GM21381 (cell line): ENCODE data around the gene LPP.

Source experiments
- ATAC-seq: cut with Tn5 transposase; IDR thresholded peaks from one replicate; pipeline ENCODE4 v1.9.1; 2021; ENCODE audit warnings: mild to moderate bottlenecking, moderate library complexity; ENCODE audit not compliant: unreplicated experiment

The LPP gene

DNA sequence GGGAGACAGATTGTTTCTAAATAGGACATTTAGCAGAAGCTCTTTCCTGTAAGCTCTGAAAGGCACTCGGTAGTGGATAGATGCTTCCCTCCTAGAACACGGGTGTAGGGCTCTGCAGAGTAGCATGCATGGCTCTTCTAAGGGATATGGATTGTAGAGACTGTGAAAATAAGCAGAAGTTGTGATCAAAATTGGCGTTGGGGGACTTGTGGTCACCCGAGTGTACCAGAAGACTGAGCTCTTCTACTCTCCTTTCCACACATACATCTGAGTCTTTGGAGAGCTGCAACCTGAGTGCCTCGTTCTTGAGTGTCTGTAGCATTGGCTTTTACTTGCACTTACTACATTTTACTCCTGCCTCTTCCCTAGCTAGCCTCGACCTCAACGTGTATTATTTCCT, 197.7 kb downstream of the LPP start:
- no peak for ATAC-seq

GRCh38 chr3:188352196-188352927, 198.4 kb downstream of the LPP start:
- no peak for ATAC-seq

- ATAC-seq = no peak
Measured at GRCh38 chr3:188353426-188353825, 199.5 kb downstream of the LPP start.

GRCh38 chr3:188358787-188359493, 205.0 kb downstream of the LPP start:
- ATAC-seq = no peak

GRCh38 chr3:188360364-188360881, 206.5 kb downstream of the LPP start:
- no peak for ATAC-seq

DNA sequence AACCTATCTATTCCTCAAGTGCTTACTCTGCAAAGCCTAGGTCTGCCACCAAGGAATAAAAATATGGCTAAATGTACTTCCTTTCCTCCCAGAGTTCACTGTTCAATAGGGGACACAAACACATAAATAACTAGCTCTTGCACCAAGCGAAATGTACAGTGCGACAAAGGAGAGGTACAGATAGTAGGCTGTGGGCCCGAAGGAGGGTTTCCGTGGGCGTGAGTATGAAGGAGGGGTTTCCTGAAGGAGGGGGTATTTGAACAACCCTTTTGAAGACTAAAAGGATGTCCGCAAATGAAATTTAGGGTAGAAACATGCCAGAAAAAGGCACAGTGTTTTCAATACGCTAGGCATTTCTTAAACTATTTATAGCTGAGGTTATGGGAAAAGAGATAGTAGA, 207.9 kb downstream of the LPP start:
- no peak for ATAC-seq

DNA sequence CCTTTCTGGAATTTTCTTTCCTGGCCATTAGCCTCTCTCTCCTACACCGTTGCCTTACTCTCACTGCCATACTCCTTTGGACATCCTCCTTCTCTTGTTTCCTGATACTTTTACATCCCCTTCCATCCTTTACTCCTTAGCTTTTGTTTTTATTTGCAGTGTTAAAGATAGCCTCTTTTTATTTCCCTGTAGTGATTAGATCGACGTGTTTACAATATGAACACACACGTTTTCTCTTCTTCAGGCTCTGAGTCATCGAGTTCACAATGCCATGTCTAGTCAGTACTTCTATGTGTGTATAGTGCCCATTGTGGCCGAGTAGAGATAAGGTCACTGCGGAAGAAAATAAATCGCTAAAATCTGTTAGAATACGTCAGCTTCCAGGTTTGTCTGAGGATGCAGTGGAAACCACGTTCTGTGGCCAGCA, 208.5 kb downstream of the LPP start:
- no peak for ATAC-seq

DNA sequence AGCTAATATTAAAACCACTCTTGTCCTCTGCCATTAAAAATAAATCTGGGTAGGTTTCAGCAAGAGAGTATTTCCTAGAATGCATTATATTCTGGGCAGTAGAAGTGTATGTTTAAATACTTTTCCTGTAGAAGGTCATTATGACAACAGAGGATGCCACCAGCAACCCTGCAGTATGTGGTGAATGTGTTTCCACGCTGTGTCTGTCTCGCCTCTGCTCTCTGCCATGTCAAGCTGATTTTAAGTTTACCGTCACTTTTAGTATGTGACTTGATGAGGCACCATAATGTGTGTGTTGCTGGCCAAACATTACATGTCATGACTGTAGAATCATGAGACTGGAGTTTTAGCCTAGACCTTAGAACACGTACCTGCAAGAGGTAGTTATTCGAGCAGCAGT, 211.2 kb downstream of the LPP start:
- ATAC-seq = no peak

- ATAC-seq = no peak
Measured at GRCh38 chr3:188365988-188366698, 212.2 kb downstream of the LPP start.

DNA sequence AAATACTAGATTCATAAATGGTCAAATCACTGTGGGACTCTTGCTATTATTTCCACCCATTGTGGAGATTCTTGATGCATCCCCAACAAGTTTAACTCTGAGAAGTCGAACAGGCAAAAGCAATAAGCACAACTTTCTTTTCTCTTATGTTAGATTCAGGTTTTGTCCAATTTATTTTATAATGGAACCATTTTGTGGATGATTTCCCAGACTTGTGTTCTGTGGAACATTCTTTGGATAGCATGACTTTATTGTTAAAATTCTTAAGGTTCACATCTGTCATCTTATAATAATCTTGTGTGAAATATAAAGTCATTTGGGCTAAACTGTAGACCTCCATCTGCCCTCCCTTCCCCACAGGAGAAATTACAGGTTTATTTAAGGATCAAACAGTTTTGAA, 213.7 kb downstream of the LPP start:
- ATAC-seq = no peak

DNA sequence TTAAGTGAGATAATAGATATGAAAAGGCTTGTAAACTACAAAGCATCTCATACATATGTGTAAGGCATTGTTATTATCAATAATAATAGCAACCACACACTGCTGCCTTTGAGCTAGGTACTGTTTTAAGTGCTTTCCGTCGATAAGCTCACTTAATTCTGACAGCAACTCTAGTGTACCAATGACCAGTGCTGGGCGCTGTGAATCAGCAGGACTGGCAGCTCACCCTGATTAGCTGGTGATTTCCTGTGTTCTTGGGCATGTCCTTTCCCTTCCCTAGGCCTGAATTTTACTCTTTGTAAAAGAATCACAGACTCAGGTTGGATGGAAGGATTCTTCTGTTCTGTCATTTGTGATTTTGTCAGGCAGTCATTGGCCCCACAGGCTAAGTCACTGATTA, 215.6 kb downstream of the LPP start:
- ATAC-seq = no peak

DNA sequence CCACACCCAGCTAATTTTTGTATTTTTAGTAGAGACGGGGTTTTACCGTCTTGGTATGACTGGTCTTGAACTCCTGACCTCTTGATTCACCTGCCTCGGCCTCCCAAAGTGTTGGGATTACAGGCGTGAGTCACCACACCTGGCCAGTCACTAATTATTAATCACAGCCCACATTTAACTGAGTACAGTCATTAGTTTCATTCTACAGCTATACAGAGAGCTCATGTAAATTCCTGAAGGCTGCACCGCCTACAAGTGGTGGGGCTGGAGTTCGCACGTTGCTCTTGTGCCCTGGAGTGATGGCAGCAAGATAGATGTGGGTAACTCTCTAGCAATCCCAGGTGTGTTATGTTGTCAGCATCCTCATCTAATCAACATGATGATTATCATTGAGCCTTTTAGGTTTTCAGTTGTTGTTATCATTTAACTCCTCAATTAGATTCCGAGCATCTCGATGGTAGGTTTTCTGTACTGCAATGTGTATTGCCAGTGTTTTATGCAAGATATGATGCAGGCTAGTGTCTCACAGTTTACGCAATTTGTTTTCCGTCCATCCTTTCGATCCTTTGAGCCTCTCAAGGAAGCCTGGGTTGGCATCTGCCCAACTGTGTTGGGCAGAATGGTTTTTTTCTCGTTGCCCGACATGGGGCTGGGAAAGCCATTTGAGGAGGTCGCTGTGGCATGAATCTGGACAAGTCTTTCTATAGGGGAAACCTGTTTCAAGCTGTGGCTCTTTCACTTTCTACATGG, 216.3 kb downstream of the LPP start:
- ATAC-seq = no peak

GRCh38 chr3:188378786-188379185, 224.8 kb downstream of the LPP start:
- ATAC-seq = no peak

- ATAC-seq = no peak
Measured at GRCh38 chr3:188380252-188380651, 226.3 kb downstream of the LPP start.

DNA sequence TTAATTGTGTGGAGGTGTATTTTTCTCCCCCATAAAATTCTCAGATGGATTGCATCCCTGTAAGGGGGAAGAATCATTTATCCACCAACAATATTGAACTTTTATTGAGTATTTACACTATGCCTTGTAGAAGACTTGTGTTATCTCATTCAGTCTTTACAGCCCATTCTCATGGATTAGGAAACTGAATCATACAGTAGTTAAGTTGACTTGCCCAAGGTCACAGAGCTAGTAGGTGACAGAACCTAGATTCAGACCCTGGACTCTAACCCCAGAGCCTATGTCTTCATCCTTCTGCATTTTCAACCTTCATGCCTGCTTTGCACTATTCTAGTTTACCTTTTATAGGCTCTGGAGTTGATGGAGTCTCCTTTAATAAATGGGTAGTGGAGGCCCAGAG, 226.8 kb downstream of the LPP start:
- no peak for ATAC-seq

DNA sequence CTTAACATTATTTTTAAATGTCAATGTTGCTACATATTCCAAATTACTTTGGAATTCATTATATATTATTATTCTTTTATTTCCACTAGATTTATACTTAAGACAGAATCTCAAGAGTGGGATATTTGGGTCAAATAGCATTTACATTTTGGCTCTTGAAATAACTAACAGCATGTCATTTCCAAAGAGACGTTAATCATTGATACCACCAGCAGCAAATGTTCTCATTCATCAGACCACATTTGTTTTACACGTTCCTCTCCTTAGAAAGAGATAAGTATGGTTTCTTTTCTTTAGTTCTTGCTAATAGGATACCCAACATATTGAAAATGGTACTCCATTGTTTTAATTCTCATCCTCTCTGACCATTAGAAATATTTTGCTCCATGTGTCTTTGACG, 229.8 kb downstream of the LPP start:
- ATAC-seq = no peak

DNA sequence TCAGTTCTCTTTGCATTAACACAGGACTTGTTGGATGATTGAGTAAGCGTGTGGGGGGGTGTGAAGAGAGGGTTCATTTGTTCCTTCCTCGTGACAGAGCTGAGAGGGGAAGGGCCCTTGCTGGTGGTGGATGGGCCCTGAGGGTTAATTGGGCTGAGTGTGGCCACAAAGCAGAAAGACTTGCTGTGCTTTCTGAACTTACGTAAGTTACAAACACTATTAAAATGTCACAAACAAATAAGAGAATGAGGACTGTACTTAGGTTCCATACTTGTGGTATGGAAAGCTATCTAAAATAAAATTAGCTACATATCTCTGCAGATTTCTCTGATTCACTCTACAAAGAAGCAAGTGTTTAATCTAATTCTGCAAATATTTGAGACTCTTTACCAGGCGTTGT, 231.3 kb downstream of the LPP start:
- ATAC-seq = no peak

- ATAC-seq = peak; percentile 96
Measured at GRCh38 chr3:188389711-188390342, 235.9 kb downstream of the LPP start.

DNA sequence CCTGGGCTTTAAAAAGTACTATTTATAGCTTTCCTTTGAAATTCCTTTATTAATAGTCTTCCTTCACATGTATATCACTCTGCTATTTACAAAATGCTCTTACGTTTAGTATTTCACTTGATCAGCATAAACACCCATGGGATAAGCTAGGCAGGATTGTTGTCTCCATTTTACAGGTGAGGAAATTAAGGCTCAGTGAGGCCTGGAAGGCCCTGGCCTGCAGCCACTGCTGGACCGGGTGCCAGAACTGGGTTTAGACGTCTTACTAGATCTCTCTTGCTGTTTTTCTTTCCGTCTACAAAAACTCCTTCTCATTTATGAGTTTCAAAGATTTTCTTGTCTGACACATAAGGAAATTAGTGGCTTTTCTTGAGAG, 236.4 kb downstream of the LPP start:
- ATAC-seq = peak; percentile 12

DNA sequence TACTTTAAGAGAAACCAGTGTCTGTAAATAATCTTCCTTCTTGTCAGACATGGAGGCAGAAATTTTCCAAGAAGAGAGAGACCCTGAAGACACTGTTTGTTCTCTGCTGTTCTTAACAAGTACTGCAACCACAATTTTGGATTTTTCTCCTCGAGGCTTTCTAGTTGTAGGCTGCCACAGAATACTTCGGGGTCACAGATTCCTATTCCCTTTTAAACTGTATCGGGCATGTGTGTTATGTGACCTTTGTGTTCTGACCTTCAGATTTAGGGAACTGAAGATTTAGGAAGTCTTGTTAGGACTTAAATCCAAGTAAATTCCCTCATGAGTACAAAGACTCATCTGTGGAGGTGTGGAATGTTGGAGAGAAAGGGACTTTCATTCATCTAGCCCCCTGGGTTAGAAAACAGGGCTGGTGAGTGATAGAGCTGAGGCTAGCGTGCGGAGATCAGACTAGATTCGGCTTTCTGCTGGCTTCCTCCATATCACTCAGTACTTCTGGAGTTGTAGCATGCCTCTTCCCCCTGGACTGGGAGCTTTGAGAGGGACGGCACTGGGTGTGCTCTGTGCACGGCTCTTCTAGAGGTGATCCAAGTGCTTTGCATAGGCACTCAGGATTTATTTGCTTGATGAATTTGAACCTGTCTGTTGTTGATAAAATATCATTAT, 237.0 kb downstream of the LPP start:
- no peak for ATAC-seq
